Measurements from ENCODE around the gene GAPVD1. TPM values are rescaled to one million over a fixed set of nuclear protein-coding genes. Genes with fewer than 3 reads are reported as not detected.

GAPVD1 gene
- total and polyA plus RNA-seq, 2 of the 13 experiments (the other 11 are each of a cell fraction or from before 2014, with no cell fraction given): 11.1 to 33.2 TPM

- TF ChIP-seq EED (CRISPR knock-in tag; IDR thresholded peaks at IDR 0.05): 0 out of 2 replicates have a peak, but pooled peaks have one; percentile 23
- peak; percentile 21; the same call in 1 of the 2 replicates for TF ChIP-seq ZMYM2 (CRISPR knock-in tag; IDR thresholded peaks at IDR 0.05)
- TF ChIP-seq, protein P1, sequence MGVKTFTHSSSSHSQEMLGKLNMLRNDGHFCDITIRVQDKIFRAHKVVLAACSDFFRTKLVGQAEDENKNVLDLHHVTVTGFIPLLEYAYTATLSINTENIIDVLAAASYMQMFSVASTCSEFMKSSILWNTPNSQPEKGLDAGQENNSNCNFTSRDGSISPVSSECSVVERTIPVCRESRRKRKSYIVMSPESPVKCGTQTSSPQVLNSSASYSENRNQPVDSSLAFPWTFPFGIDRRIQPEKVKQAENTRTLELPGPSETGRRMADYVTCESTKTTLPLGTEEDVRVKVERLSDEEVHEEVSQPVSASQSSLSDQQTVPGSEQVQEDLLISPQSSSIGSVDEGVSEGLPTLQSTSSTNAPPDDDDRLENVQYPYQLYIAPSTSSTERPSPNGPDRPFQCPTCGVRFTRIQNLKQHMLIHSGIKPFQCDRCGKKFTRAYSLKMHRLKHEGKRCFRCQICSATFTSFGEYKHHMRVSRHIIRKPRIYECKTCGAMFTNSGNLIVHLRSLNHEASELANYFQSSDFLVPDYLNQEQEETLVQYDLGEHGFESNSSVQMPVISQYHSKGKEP (CRISPR knock-in tag; IDR thresholded peaks at IDR 0.05): no peak
- TF ChIP-seq RBFOX2 (IDR thresholded peaks at IDR 0.05; ENCODE audit: low read depth, low read length): peak; percentile 46; the same call in 1 of the 2 replicates
- TF ChIP-seq ISL2 (CRISPR knock-in tag; IDR thresholded peaks at IDR 0.05): peak; percentile 39; the same call in 1 of the 2 replicates
- TF ChIP-seq, protein P2, sequence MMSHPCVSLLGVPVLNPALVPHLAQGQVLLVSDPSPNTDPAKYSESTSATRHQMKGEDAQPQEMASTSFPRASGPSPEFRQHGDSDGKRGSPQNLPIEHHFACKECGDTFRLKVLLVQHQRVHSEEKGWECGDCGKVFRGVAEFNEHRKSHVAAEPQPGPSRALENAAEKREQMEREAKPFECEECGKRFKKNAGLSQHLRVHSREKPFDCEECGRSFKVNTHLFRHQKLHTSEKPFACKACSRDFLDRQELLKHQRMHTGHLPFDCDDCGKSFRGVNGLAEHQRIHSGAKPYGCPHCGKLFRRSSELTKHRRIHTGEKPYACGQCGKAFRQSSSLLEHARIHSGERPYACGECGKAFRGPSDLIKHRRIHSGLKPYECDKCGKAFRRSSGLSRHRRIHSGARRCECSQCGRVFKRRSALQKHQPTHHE (CRISPR knock-in tag; IDR thresholded peaks at IDR 0.05; ENCODE audit: borderline replicate concordance): 0 out of 2 replicates have a peak, but pooled peaks have one; percentile 35
- TF ChIP-seq DZIP1 (CRISPR knock-in tag; IDR thresholded peaks at IDR 0.05): no peak
- TF ChIP-seq, protein P3, sequence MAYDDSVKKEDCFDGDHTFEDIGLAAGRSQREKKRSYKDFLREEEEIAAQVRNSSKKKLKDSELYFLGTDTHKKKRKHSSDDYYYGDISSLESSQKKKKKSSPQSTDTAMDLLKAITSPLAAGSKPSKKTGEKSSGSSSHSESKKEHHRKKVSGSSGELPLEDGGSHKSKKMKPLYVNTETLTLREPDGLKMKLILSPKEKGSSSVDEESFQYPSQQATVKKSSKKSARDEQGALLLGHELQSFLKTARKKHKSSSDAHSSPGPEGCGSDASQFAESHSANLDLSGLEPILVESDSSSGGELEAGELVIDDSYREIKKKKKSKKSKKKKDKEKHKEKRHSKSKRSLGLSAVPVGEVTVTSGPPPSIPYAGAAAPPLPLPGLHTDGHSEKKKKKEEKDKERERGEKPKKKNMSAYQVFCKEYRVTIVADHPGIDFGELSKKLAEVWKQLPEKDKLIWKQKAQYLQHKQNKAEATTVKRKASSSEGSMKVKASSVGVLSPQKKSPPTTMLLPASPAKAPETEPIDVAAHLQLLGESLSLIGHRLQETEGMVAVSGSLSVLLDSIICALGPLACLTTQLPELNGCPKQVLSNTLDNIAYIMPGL (CRISPR knock-in tag; IDR thresholded peaks at IDR 0.05; ENCODE audit: borderline replicate concordance in 1 of 2, low read depth in 1 of 2): peak; percentile 90 to 96
- peak; percentile 77 for TF ChIP-seq ZNF687 (CRISPR knock-in tag; IDR thresholded peaks at IDR 0.05)
Measured at GRCh38 chr9:125407974-125408900, 146.6 kb downstream of the GAPVD1 start (continued).
